ENCODE results near the gene YY1AP1. TPM values are rescaled to one million over a fixed set of nuclear protein-coding genes. Genes with fewer than 3 reads are reported as not detected.
"Not testable (repeated sequence)": the region's sequence is repeated elsewhere in the genome, so short reads cannot be mapped to it uniquely, and the experiment has no call there.

YY1AP1 gene
- total RNA-seq (2014; rRNA removed; shearing (Covaris generic)) = 46.8 and 69.7 TPM in 2 replicates

GRCh38 chr1:155688324-155689080 lies at the start of gene YY1AP1:
TSS of gene YY1AP1 (minus strand) at chr1:155688774. CDS start at chr1:155680436, 8,338 bp downstream.
- H3K27me3 ChIP-seq (ENCODE audit: control insufficient read depth, insufficient read depth, low read length) = no peaks in the 10 kb centered on the region
- H3K4me3 ChIP-seq (ENCODE audit: insufficient read depth, low read depth, low read length) = peak within 1 kb of the TSS; percentile 100
- H3K36me3 ChIP-seq (replicated peaks; ENCODE audit: control insufficient read depth, insufficient read depth, low read length) = peaks cover 8% of the 10 kb centered on the region
- DNase-seq = peak; percentile 96

GRCh38 chr1:155729031-155729898 lies 40.7 kb upstream of the YY1AP1 start:
- DNase-seq = peak; percentile 61
- H3K27me3 ChIP-seq (ENCODE audit: control insufficient read depth, insufficient read depth, low read length) = no peaks in the 10 kb centered on the region
- H3K36me3 ChIP-seq (replicated peaks; ENCODE audit: control insufficient read depth, insufficient read depth, low read length) = peaks cover 23% of the 10 kb centered on the region

GRCh38 chr1:155725142-155725541 lies 36.6 kb upstream of the YY1AP1 start:
- Histone ChIP-seq H3K4me3 (ENCODE audit: insufficient read depth, low read depth, low read length) (no peak overlapping the region), H3K36me3 (replicated peaks; ENCODE audit: control insufficient read depth, insufficient read depth, low read length) (peaks cover 13% of the 10 kb centered on the region), H3K27me3 (ENCODE audit: control insufficient read depth, insufficient read depth, low read length) (no peaks in the 10 kb centered on the region)
- no peak for DNase-seq

More at GRCh38 chr1:155729031-155729898, 40.7 kb upstream of the YY1AP1 start:
- no peak overlapping the region for H3K4me3 ChIP-seq (ENCODE audit: insufficient read depth, low read depth, low read length)

DNA sequence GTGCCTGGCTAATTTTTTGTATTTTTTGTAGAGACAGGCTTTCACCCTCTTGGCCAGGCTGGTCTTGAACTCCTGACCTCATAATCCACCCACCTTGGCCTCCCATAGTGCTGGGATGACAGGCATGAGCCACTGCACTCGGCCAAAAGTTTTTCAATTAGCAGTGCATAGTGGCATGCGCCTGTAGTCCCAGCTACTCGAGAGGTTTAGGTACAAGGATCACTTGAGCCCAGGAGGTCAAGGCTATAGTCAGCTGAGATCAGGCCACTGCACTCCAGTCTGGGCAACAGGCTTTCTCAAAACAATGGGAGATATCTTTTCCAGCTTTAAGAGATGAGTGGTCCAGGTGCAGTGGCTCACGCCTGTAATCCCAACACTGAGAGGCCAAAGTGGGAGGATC lies 31.1 kb upstream of the YY1AP1 start:
- Histone ChIP-seq H3K27me3 (ENCODE audit: control insufficient read depth, insufficient read depth, low read length) (no peaks in the 10 kb centered on the region), H3K4me3 (ENCODE audit: insufficient read depth, low read depth, low read length) (no peak overlapping the region), H3K36me3 (replicated peaks; ENCODE audit: control insufficient read depth, insufficient read depth, low read length) (peaks cover 7% of the 10 kb centered on the region)
- DNase-seq = no peak

DNA sequence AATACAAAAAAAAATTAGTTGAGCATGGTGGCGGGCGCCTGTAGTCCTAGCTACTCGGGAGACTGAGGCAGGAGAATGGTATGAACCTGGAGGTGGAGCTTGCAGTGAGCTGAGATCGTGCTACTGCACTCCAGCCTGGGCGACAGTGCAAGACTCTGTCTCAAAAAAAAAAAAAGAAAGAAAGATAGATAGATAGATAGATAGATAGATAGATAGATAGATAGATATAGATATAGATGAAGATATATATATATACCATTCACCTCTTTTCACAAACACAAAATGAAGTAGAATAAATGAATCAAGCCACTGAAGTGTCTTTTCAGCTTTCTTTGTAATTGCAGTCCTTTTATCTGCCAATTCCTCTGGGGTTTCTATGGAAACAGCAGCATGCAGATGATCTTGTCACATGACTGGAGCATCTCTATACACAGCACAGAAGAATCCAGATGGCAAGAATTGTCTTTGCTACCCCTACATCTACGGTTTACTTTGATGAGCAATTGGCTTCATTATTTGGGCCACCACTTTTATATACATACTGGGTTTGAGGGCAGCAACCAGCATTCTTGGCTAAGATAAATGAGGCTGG lies 30.0 kb upstream of the YY1AP1 start:
- H3K36me3 ChIP-seq (replicated peaks; ENCODE audit: control insufficient read depth, insufficient read depth, low read length); DNase-seq; H3K27me3 ChIP-seq (ENCODE audit: control insufficient read depth, insufficient read depth, low read length); H3K4me3 ChIP-seq (ENCODE audit: insufficient read depth, low read depth, low read length): not testable (repeated sequence)

DNA sequence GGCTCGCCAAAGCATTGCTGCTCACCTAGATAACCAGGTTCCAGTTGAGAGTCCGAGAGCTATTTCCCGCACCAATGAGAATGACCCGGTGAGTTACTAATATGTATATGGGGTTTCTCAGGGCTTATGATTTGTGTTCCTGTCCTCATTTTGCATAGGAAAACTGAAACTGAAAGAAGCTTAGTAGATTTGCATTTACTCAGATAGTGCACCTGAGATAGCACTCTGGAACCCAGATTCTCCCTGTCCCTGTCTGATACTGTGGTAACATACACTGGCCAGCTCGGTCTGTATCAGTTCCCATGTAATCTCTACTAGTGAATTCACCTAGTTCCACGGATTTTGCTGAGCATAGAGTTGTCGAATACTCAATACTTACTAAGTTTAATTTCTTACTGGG lies 28.5 kb upstream of the YY1AP1 start:
- Histone ChIP-seq H3K4me3 (ENCODE audit: insufficient read depth, low read depth, low read length) (no peak overlapping the region), H3K27me3 (ENCODE audit: control insufficient read depth, insufficient read depth, low read length) (no peaks in the 10 kb centered on the region), H3K36me3 (replicated peaks; ENCODE audit: control insufficient read depth, insufficient read depth, low read length) (peaks cover 10% of the 10 kb centered on the region)
- DNase-seq = no peak

DNA sequence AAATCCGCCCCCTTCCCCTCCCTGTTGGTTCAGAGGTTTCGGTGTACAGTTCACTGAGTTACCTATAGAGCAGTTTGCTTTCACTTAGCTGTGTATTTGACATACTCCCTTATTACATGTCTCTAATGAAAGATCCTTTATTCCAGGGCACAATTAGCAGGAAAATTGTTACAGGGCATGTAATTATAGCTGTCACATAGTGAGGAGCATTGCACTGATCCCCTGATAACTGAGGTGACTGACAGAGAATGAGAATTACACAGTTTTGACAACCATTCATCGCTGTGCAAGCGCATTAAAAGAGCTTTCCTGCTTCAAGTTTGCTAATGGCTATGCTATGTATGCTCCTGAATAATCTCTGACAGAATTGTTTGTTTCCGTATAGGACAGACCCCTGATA lies 27.2 kb upstream of the YY1AP1 start:
- no peak for DNase-seq
- Histone ChIP-seq H3K27me3 (ENCODE audit: control insufficient read depth, insufficient read depth, low read length) (no peaks in the 10 kb centered on the region), H3K36me3 (replicated peaks; ENCODE audit: control insufficient read depth, insufficient read depth, low read length) (peaks cover 9% of the 10 kb centered on the region), H3K4me3 (ENCODE audit: insufficient read depth, low read depth, low read length) (no peak overlapping the region)

GRCh38 chr1:155715056-155715455 lies 26.5 kb upstream of the YY1AP1 start:
- H3K36me3 ChIP-seq (replicated peaks; ENCODE audit: control insufficient read depth, insufficient read depth, low read length); H3K4me3 ChIP-seq (ENCODE audit: insufficient read depth, low read depth, low read length); DNase-seq; H3K27me3 ChIP-seq (ENCODE audit: control insufficient read depth, insufficient read depth, low read length): not testable (repeated sequence)

GRCh38 chr1:155713075-155713474 lies 24.5 kb upstream of the YY1AP1 start:
- no peaks in the 10 kb centered on the region for H3K27me3 ChIP-seq (ENCODE audit: control insufficient read depth, insufficient read depth, low read length)
- no peak for DNase-seq
- H3K4me3 ChIP-seq (ENCODE audit: insufficient read depth, low read depth, low read length) = no peak overlapping the region
- peaks cover 9% of the 10 kb centered on the region for H3K36me3 ChIP-seq (replicated peaks; ENCODE audit: control insufficient read depth, insufficient read depth, low read length)

DNA sequence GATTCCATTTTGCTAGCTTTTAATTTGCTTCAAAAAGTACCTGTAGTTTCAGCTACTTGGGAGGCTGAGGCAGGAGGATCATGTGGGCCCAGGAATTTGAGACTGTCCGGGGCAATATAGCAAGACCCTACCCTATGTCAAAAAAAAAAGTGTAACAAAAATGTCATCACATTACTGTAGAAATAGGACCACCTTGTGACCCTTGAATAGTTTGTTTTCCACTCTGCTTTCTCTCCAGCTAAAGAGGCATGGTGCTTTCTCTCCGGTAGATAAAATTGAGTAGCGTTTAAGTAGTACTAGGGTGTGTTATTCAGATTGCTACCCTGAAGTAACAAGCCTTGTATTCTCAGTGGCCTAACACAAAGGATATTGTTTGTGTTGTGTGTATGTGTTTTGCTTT lies 24.1 kb upstream of the YY1AP1 start:
- H3K36me3 ChIP-seq (replicated peaks; ENCODE audit: control insufficient read depth, insufficient read depth, low read length); H3K27me3 ChIP-seq (ENCODE audit: control insufficient read depth, insufficient read depth, low read length); DNase-seq; H3K4me3 ChIP-seq (ENCODE audit: insufficient read depth, low read depth, low read length): not testable (repeated sequence)

DNA sequence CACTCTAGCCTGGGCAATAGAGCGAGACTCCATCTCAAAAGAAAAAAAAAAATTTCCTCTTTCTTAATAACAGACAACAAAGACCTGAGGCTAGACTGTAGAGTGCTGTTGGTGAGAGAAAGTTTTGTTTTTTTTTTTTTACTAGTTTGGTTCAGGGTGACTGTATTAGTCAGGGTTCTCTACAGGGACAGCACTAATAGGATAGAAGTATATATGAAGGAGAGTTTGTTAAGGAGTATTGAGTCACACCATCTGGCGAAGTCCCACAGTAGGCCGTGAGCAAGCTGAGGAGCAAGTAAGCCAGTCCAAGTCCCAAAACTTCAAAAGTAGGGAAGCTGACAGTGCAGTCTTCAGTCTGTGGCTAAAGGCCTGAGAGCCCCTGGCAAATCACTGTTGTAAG lies 22.9 kb upstream of the YY1AP1 start:
- not testable (repeated sequence) for DNase-seq; H3K27me3 ChIP-seq (ENCODE audit: control insufficient read depth, insufficient read depth, low read length); H3K36me3 ChIP-seq (replicated peaks; ENCODE audit: control insufficient read depth, insufficient read depth, low read length); H3K4me3 ChIP-seq (ENCODE audit: insufficient read depth, low read depth, low read length)

GRCh38 chr1:155709391-155709790 lies 20.8 kb upstream of the YY1AP1 start:
- H3K4me3 ChIP-seq (ENCODE audit: insufficient read depth, low read depth, low read length) = no peak overlapping the region

GRCh38 chr1:155706139-155706538 lies 17.6 kb upstream of the YY1AP1 start:
- peaks cover 2% of the 10 kb centered on the region for H3K36me3 ChIP-seq (replicated peaks; ENCODE audit: control insufficient read depth, insufficient read depth, low read length)
- DNase-seq = no peak
- H3K27me3 ChIP-seq (ENCODE audit: control insufficient read depth, insufficient read depth, low read length) = no peaks in the 10 kb centered on the region
- no peak overlapping the region for H3K4me3 ChIP-seq (ENCODE audit: insufficient read depth, low read depth, low read length)

More at GRCh38 chr1:155709391-155709790, 20.8 kb upstream of the YY1AP1 start:
- H3K27me3 ChIP-seq (ENCODE audit: control insufficient read depth, insufficient read depth, low read length) = no peaks in the 10 kb centered on the region
- H3K36me3 ChIP-seq (replicated peaks; ENCODE audit: control insufficient read depth, insufficient read depth, low read length) = peaks cover 5% of the 10 kb centered on the region
- no peak for DNase-seq

DNA sequence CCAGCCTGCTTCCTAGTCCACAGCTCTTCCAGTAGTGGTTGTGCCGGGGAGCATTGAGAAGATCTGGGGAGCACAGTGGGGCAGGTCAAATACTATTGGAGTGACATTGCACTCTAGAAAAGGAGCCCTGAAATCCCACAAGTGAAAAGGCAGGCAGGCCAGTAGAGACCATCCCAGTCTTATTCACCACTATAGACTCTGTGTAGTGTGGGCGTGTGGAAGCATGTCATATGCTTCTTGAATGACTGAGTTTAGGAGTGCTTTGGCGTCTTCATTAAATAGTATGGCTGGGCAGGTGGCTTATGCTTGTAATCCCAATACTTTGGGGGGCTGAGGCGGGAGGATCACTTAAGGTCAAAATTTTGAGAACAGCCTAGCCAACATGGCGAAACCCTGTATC lies 15.8 kb upstream of the YY1AP1 start:
- H3K36me3 ChIP-seq (replicated peaks; ENCODE audit: control insufficient read depth, insufficient read depth, low read length); H3K27me3 ChIP-seq (ENCODE audit: control insufficient read depth, insufficient read depth, low read length); DNase-seq; H3K4me3 ChIP-seq (ENCODE audit: insufficient read depth, low read depth, low read length): not testable (repeated sequence)

Data from H7 (cell line).